Neural progenitor cell (in vitro differentiated cells): ENCODE results near the gene CNTNAP2.

Source experiments
- EZH2 ChIP-seq: fragments of 200-600 bp; sonication (generic); IDR thresholded peaks from 2 replicates; pipeline ENCODE4 v1.6.1; 2017; ENCODE audit warnings: antibody characterized with exemption, mild to moderate bottlenecking, moderate library complexity
- EZH2phosphoT487 ChIP-seq: fragments of 200-600 bp; sonication (generic); IDR thresholded peaks from 2 replicates; pipeline ENCODE4 v1.6.1; 2017; ENCODE audit warnings: antibody characterized with exemption
- TF ChIP-seq, protein P1 (sequence below): fragments of 200-600 bp; sonication (generic); IDR thresholded peaks from 2 replicates; pipeline ENCODE4 v1.5.1; 2017; ENCODE audit warnings: antibody characterized with exemption, mild to moderate bottlenecking

DNA sequence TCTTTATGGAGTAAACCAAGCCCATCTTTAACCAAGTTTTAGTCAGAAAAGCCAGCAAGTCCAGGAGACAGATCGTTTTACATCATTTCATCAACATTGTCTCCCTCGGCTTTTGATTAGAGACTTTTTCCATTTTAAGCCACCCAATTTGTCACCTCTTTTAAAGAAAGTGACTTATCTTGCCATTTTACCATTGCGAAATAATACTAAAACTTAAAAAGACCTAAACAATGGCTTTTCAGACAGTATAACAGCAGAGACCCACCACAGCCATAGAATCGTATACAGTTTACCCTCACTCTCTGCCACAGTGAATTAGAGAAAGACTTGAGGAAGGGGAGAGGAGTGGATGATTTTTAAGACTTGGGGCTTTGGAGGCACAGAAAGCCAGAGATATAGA lies 2114.3 kb downstream of the CNTNAP2 start:
- TF ChIP-seq, protein P1, sequence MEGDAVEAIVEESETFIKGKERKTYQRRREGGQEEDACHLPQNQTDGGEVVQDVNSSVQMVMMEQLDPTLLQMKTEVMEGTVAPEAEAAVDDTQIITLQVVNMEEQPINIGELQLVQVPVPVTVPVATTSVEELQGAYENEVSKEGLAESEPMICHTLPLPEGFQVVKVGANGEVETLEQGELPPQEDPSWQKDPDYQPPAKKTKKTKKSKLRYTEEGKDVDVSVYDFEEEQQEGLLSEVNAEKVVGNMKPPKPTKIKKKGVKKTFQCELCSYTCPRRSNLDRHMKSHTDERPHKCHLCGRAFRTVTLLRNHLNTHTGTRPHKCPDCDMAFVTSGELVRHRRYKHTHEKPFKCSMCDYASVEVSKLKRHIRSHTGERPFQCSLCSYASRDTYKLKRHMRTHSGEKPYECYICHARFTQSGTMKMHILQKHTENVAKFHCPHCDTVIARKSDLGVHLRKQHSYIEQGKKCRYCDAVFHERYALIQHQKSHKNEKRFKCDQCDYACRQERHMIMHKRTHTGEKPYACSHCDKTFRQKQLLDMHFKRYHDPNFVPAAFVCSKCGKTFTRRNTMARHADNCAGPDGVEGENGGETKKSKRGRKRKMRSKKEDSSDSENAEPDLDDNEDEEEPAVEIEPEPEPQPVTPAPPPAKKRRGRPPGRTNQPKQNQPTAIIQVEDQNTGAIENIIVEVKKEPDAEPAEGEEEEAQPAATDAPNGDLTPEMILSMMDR: no peak
- TF ChIP-seq EZH2 (no peak), EZH2phosphoT487 (no peak)
